Thyroid gland (tissue), 4 donors: ENCODE results near the gene VAV3. TPM values are rescaled to one million over a fixed set of nuclear protein-coding genes. Genes with fewer than 3 reads are reported as not detected.

Source experiments
- DNase-seq, 2 donors: peaks; one replicate each; pipeline ENCODE4 v3.0.0-alpha.2; 2019
- H3K27ac ChIP-seq, 3 donors: fragments of 200-600 bp; sonication (generic); 1 replicate in 2 of 3; 2 replicates in 1 of 3; pipeline ENCODE4 v1.5.1; 2016 to 2019; ENCODE audit warnings: mild to moderate bottlenecking in 1 of 3, moderate library complexity in 1 of 3
- H3K27me3 ChIP-seq: fragments of 200-600 bp; sonication (generic); one replicate; pipeline ENCODE4 v1.5.1; 2019
- H3K36me3 ChIP-seq, 2 donors: fragments of 200-600 bp; sonication (generic); one replicate each; pipeline ENCODE4 v1.5.1; 2016 to 2019
- H3K4me1 ChIP-seq, 2 donors: fragments of 200-600 bp; sonication (generic); one replicate each; pipeline ENCODE4 v1.5.1; 2017 to 2019
- H3K4me3 ChIP-seq, 3 donors: fragments of 200-600 bp; sonication (generic); replicated peaks in 1 of 3; 1 replicate in 2 of 3; 2 replicates in 1 of 3; pipeline ENCODE4 v1.5.1; 2016; ENCODE audit warnings: mild to moderate bottlenecking in 1 of 3
- H3K9me3 ChIP-seq: fragments of 200-600 bp; sonication (generic); one replicate; pipeline ENCODE4 v1.5.1; 2017
- CTCF ChIP-seq, 6 experiments: fragments of 200-600 bp in 3 of 6; fragments of 450-650 bp in 3 of 6; sonication (generic) in 3 of 6; IDR thresholded peaks; one replicate each; pipeline ENCODE4 v1.5.1; 2016 to 2019; ENCODE audit warnings: antibody characterized with exemption in 6 of 6, mild to moderate bottlenecking in 2 of 6, inconsistent platforms in 1 of 6, moderate library complexity in 1 of 6
- POLR2A ChIP-seq, 2 donors: fragments of 450-650 bp; IDR thresholded peaks; one replicate each; pipeline ENCODE4 v1.6.1; 2017; ENCODE audit warnings: antibody characterized with exemption in 2 of 2, mild to moderate bottlenecking in 2 of 2, moderate library complexity in 1 of 2
- WGBS, 2 donors: methylation state at CpG; one replicate each; pipeline ENCODE4 v1.1.5; 2017; 5-methylcytosine and 5-hydroxymethylcytosine counted together
- intact Hi-C: fragments of 100-400 bp; cut with DNase I; formaldehyde crosslinking; loops from one replicate; pipeline ENCODE4 v1.15.1; 2023
- total RNA-seq, 4 donors: library from RNA; depleted of rRNA; stranded (reverse); fragments of >200 nt; gene quantifications; one replicate each; pipeline ENCODE4 v1.2.3, GENCODE V29; 2016

The VAV3 gene
- total RNA-seq, 4 donors from 2014 or later: 14.8 to 22.8 (median 18.8) TPM

GRCh38 chr1:107600607-107601160 lies 364.3 kb downstream of the VAV3 start:
- H3K9me3 ChIP-seq: no peaks in the 10 kb centered on the region
- DNase-seq: no peak
- H3K27ac ChIP-seq: no peak overlapping the region
- no peaks in the 10 kb centered on the region for H3K36me3 ChIP-seq
- H3K27me3 ChIP-seq: no peaks in the 10 kb centered on the region
- no peak for TF ChIP-seq CTCF (IDR thresholded peaks at IDR 0.05)
- intact Hi-C loops: no loop called here
- WGBS, 2 donors: 74 to 84% methylated on average over 3 of the region's 3 CpGs
- no peak overlapping the region for H3K4me3 ChIP-seq
- no peaks in the 10 kb centered on the region for H3K4me1 ChIP-seq

- intact Hi-C loops: no loop called here
- TF ChIP-seq CTCF (IDR thresholded peaks at IDR 0.05): no peak
- TF ChIP-seq POLR2A (IDR thresholded peaks at IDR 0.05): no peak
- DNase-seq: no peak
Observed at GRCh38 chr1:107599220-107599619, 365.8 kb downstream of the VAV3 start.

GRCh38 chr1:107597290-107597689 lies 367.7 kb downstream of the VAV3 start:
- H3K9me3 ChIP-seq: no peaks in the 10 kb centered on the region
- no peaks in the 10 kb centered on the region for H3K4me1 ChIP-seq
- no peak for DNase-seq
- TF ChIP-seq CTCF (IDR thresholded peaks at IDR 0.05) (no peak), POLR2A (IDR thresholded peaks at IDR 0.05) (no peak)
- H3K4me3 ChIP-seq: no peak overlapping the region
- intact Hi-C loops: no loop called here
- H3K27me3 ChIP-seq: no peaks in the 10 kb centered on the region
- no peak overlapping the region for H3K27ac ChIP-seq
- no peaks in the 10 kb centered on the region for H3K36me3 ChIP-seq

More at GRCh38 chr1:107599220-107599619, 365.8 kb downstream of the VAV3 start:
- H3K36me3 ChIP-seq: no peaks in the 10 kb centered on the region
- no peaks in the 10 kb centered on the region for H3K27me3 ChIP-seq
- no peaks in the 10 kb centered on the region for H3K4me1 ChIP-seq
- H3K27ac ChIP-seq: no peak overlapping the region
- no peaks in the 10 kb centered on the region for H3K9me3 ChIP-seq
- H3K4me3 ChIP-seq: no peak overlapping the region
- WGBS, 2 donors: 66 to 73% methylated on average over 3 of the region's 3 CpGs

- Histone ChIP-seq H3K27me3 (no peaks in the 10 kb centered on the region), H3K4me3 (no peak overlapping the region), H3K4me1 (no peaks in the 10 kb centered on the region), H3K9me3 (no peaks in the 10 kb centered on the region), H3K27ac (no peak overlapping the region), H3K36me3 (no peaks in the 10 kb centered on the region)
- no peak for DNase-seq
- 90% methylated on average over 1 of the region's 1 CpG for WGBS, 2 donors
- intact Hi-C loops: no loop called here
- TF ChIP-seq CTCF (IDR thresholded peaks at IDR 0.05) (no peak), POLR2A (IDR thresholded peaks at IDR 0.05) (no peak)
Observed at GRCh38 chr1:107594536-107594935, 370.4 kb downstream of the VAV3 start.

- WGBS, 2 donors: 51 to 70% methylated on average over 2 of the region's 2 CpGs
- intact Hi-C loops: no loop called here
- TF ChIP-seq POLR2A (IDR thresholded peaks at IDR 0.05) (no peak), CTCF (IDR thresholded peaks at IDR 0.05) (no peak)
- Histone ChIP-seq H3K36me3 (no peaks in the 10 kb centered on the region), H3K9me3 (no peaks in the 10 kb centered on the region), H3K27me3 (no peaks in the 10 kb centered on the region), H3K4me3 (no peak overlapping the region), H3K27ac (no peak overlapping the region), H3K4me1 (no peaks in the 10 kb centered on the region)
- DNase-seq: no peak
Observed at GRCh38 chr1:107593501-107594209, 371.3 kb downstream of the VAV3 start.
